WTC11 (cell line): ENCODE results near the gene ACTR3C. TPM values are rescaled to one million over a fixed set of nuclear protein-coding genes. Genes with fewer than 3 reads are reported as not detected.
A peak's percentile ranks its signal among the peaks of the same experiment; 100 is the strongest.

Source experiments
- ATAC-seq: fragments of 200-7000 bp; cut with Tn5 transposase; 2 replicates; pipeline ENCODE4 v1.10.0; 2021; ENCODE audit warnings: mild to moderate bottlenecking, moderate library complexity
- CTCF ChIA-PET: fragments of 300-600 bp; sonication (Branson Sonifier 250); formaldehyde crosslinking; loops from one replicate; lab custom pipeline; 2021; ENCODE audit warnings: antibody characterized with exemption; lab: Charles Lee
- POLR2A ChIA-PET: fragments of 350-600 bp; sonication (Branson Sonifier 250); formaldehyde crosslinking; loops from one replicate; lab custom pipeline; 2021; ENCODE audit warnings: antibody characterized with exemption; lab: Charles Lee
- DNase-seq: peaks from one replicate; pipeline ENCODE4 v3.0.0; 2021; ENCODE audit warnings: low spot score
- H3K27ac Mint-ChIP-seq: 2 replicates; pipeline ENCODE4 v1.8.0; 2021; ENCODE audit warnings: mixed read lengths
- H3K27me3 Mint-ChIP-seq: 2 replicates; pipeline ENCODE4 v1.8.0; 2021; ENCODE audit warnings: low read depth, mild to moderate bottlenecking, moderate library complexity, mixed read lengths
- H3K36me3 Mint-ChIP-seq: 2 replicates; pipeline ENCODE4 v1.8.0; 2021; ENCODE audit warnings: mixed read lengths
- H3K4me1 Mint-ChIP-seq: 2 replicates; pipeline ENCODE4 v1.8.0; 2022; ENCODE audit warnings: mixed read lengths
- H3K4me3 Mint-ChIP-seq: 2 replicates; pipeline ENCODE4 v1.8.0; 2021; ENCODE audit warnings: mild to moderate bottlenecking, moderate library complexity, mixed read lengths
- H3K9me3 Mint-ChIP-seq: 2 replicates; pipeline ENCODE4 v1.8.0; 2021; ENCODE audit warnings: mixed read lengths
- ATF2 ChIP-seq: sonication (generic); formaldehyde crosslinking; IDR thresholded peaks from 2 replicates; pipeline ENCODE4 v1.8.1; 2022; ENCODE audit warnings: low read depth, missing genetic modification reagents, borderline replicate concordance
- ATF3 ChIP-seq: sonication (generic); formaldehyde crosslinking; conservative IDR thresholded peaks from 2 replicates; pipeline ENCODE4 v1.8.1; 2022; ENCODE audit warnings: mild to moderate bottlenecking, missing genetic modification reagents
- ATF6 ChIP-seq: sonication (generic); formaldehyde crosslinking; IDR thresholded peaks from 2 replicates; pipeline ENCODE4 v1.8.1; 2023; ENCODE audit warnings: mild to moderate bottlenecking, missing genetic modification reagents
- CBFB ChIP-seq: sonication (generic); formaldehyde crosslinking; IDR thresholded peaks from 2 replicates; pipeline ENCODE4 v1.8.1; 2022; ENCODE audit warnings: mild to moderate bottlenecking, low read depth, missing genetic modification reagents
- ETV6 ChIP-seq: sonication (generic); formaldehyde crosslinking; IDR thresholded peaks from 2 replicates; pipeline ENCODE4 v1.8.1; 2022; ENCODE audit warnings: mild to moderate bottlenecking, missing genetic modification reagents
- GABPB1 ChIP-seq: sonication (generic); formaldehyde crosslinking; IDR thresholded peaks from 2 replicates; pipeline ENCODE4 v1.8.1; 2023; ENCODE audit warnings: mild to moderate bottlenecking, missing genetic modification reagents
- GRHL2 ChIP-seq: fragments of 250-450 bp; sonication (Bioruptor Pico); IDR thresholded peaks from 2 replicates; pipeline ENCODE4 v1.8.0; 2022; ENCODE audit warnings: mild to moderate bottlenecking, moderate library complexity; ENCODE audit not compliant: insufficient replicate concordance, severe bottlenecking
- GTF2I ChIP-seq: fragments of 250-450 bp; sonication (Bioruptor Pico); conservative IDR thresholded peaks from 2 replicates; pipeline ENCODE4 v1.4.0; 2021; ENCODE audit warnings: mild to moderate bottlenecking
- PRDM15 ChIP-seq: sonication (generic); formaldehyde crosslinking; IDR thresholded peaks from 2 replicates; pipeline ENCODE4 v1.8.0; 2022; ENCODE audit warnings: missing genetic modification reagents
- PRRX2 ChIP-seq: fragments of 250-450 bp; sonication (Bioruptor Pico); IDR thresholded peaks from 2 replicates; pipeline ENCODE4 v1.8.0; 2021; ENCODE audit warnings: mild to moderate bottlenecking
- SMAD3 ChIP-seq: sonication (generic); formaldehyde crosslinking; IDR thresholded peaks from 2 replicates; pipeline ENCODE4 v1.8.0; 2022; ENCODE audit warnings: missing genetic modification reagents, mild to moderate bottlenecking, borderline replicate concordance
- SP1 ChIP-seq: sonication (generic); formaldehyde crosslinking; conservative IDR thresholded peaks from 2 replicates; pipeline ENCODE4 v1.8.1; 2022; ENCODE audit warnings: missing genetic modification reagents
- STAT6 ChIP-seq: sonication (generic); formaldehyde crosslinking; conservative IDR thresholded peaks from 2 replicates; pipeline ENCODE4 v1.8.1; 2023; ENCODE audit warnings: mild to moderate bottlenecking, low read depth, missing genetic modification reagents, moderate library complexity
- TCF7 ChIP-seq: sonication (generic); formaldehyde crosslinking; IDR thresholded peaks from 2 replicates; pipeline ENCODE4 v1.8.0; 2022; ENCODE audit warnings: mild to moderate bottlenecking, low read depth, missing genetic modification reagents, moderate library complexity
- ZNF138 ChIP-seq: sonication (generic); formaldehyde crosslinking; conservative IDR thresholded peaks from 2 replicates; pipeline ENCODE4 v1.8.1; 2022; ENCODE audit warnings: mild to moderate bottlenecking, moderate library complexity, missing genetic modification reagents
- ZNF232 ChIP-seq: sonication (generic); formaldehyde crosslinking; IDR thresholded peaks from 2 replicates; pipeline ENCODE4 v1.8.0; 2022; ENCODE audit warnings: mild to moderate bottlenecking, missing genetic modification reagents
- ZNF416 ChIP-seq: fragments of 250-450 bp; sonication (Bioruptor Pico); IDR thresholded peaks from 2 replicates; pipeline ENCODE4 v1.9.0; 2021; ENCODE audit warnings: mild to moderate bottlenecking, inconsistent platforms
- ZNF423 ChIP-seq: fragments of 250-450 bp; sonication (Bioruptor Pico); IDR thresholded peaks from 2 replicates; pipeline ENCODE4 v2.1.2; 2022; ENCODE audit warnings: mild to moderate bottlenecking, moderate library complexity
- total RNA-seq: library from RNA; stranded (reverse); gene quantifications from 3 replicates; pipeline ENCODE4 v1.2.3, GENCODE V29; 2021

The ACTR3C gene
- total RNA-seq, 1 experiment from 2014 or later, result 1.4 TPM

- peaks cover 14% of the 10 kb centered on the region for H3K27me3 Mint-ChIP-seq
- ChIA-PET POLR2A (no interaction called here), CTCF (interaction anchor here (0.6 to 1.5 kb wide), 2 partner anchors 9 to 10 kb away, joined by 5 read pairs; no protein-coding TSS in a partner anchor)
- H3K9me3 Mint-ChIP-seq, result no peaks in the 10 kb centered on the region
- peaks cover 27% of the 10 kb centered on the region for H3K36me3 Mint-ChIP-seq
- ATAC-seq (no peak), DNase-seq (no peak)
- peak overlapping the region; percentile 25; the same call in 1 of the 2 replicates for H3K27ac Mint-ChIP-seq
- peaks cover 64% of the 10 kb centered on the region for H3K4me1 Mint-ChIP-seq
- peak overlapping the region; percentile 91 for H3K4me3 Mint-ChIP-seq
- TF ChIP-seq ZNF138 (CRISPR knock-in tag) (no peak), SMAD3 (CRISPR knock-in tag) (no peak), ZNF232 (CRISPR knock-in tag) (no peak), ETV6 (no peak), ATF6 (CRISPR knock-in tag) (no peak), GTF2I (CRISPR knock-in tag) (no peak), ATF2 (CRISPR knock-in tag) (no peak), ZNF416 (CRISPR knock-in tag) (no peak), ATF3 (CRISPR knock-in tag) (no peak), GRHL2 (CRISPR knock-in tag) (no peak), PRRX2 (CRISPR knock-in tag) (no peak), CBFB (CRISPR knock-in tag) (no peak)
- TF ChIP-seq, all 79 proteins: peak for 0
These were observed 1.8 kb upstream of the ACTR3C start for GRCh38 chr7:150325110-150325611.

GRCh38 chr7:150324373-150324961, 1.1 kb upstream of the ACTR3C start:
- Mint-ChIP-seq H3K27me3 (peaks cover 18% of the 10 kb centered on the region), H3K4me3 (peak overlapping the region; percentile 91), H3K27ac (peak overlapping the region; percentile 96), H3K4me1 (peaks cover 63% of the 10 kb centered on the region), H3K9me3 (no peaks in the 10 kb centered on the region), H3K36me3 (peaks cover 27% of the 10 kb centered on the region)
- no peak for TF ChIP-seq TCF7 (CRISPR knock-in tag)
- TF ChIP-seq SP1 (CRISPR knock-in tag), result 0 out of 2 replicates have a peak, but pooled peaks have one; percentile 35
- no peak for TF ChIP-seq STAT6 (CRISPR knock-in tag)
- TF ChIP-seq ZNF423, result no peak
- peak; percentile 67 for TF ChIP-seq PRDM15 (CRISPR knock-in tag)
- no peak for TF ChIP-seq GABPB1
- ChIA-PET CTCF (interaction anchor here (1.5 kb wide), 1 partner anchor 11 kb away, joined by 5 read pairs; no protein-coding TSS in a partner anchor), POLR2A (no interaction called here)
- DNase-seq (no peak), ATAC-seq (peak; percentile 34)
